HFFc6 (cell line): ENCODE data around the gene UBR7. TPM values are rescaled to one million over a fixed set of nuclear protein-coding genes. Genes with fewer than 3 reads are reported as not detected.

Experiments used
- DNase-seq: peaks from one replicate; pipeline ENCODE4 v3.0.0-alpha.2; 2018
- H3K27ac Mint-ChIP-seq: 2 replicates; pipeline ENCODE4 v1.8.0; 2020; ENCODE audit warnings: mild to moderate bottlenecking, mixed read lengths
- H3K27me3 Mint-ChIP-seq: 2 replicates; pipeline ENCODE4 v1.8.0; 2021; ENCODE audit warnings: mild to moderate bottlenecking, moderate library complexity, mixed read lengths; ENCODE audit not compliant: insufficient read depth
- H3K36me3 Mint-ChIP-seq: 2 replicates; pipeline ENCODE4 v1.8.0; 2021; ENCODE audit warnings: low read depth, mixed read lengths
- H3K4me1 Mint-ChIP-seq: 2 replicates; pipeline ENCODE4 v1.8.0; 2020; ENCODE audit warnings: low read depth, mixed read lengths
- H3K4me3 Mint-ChIP-seq: 2 replicates; pipeline ENCODE4 v1.8.0; 2020; ENCODE audit warnings: mild to moderate bottlenecking, moderate library complexity, mixed read lengths
- H3K9me3 Mint-ChIP-seq: 2 replicates; pipeline ENCODE4 v1.8.0; 2020; ENCODE audit warnings: mild to moderate bottlenecking, mixed read lengths
- total RNA-seq, 6 experiments: library from RNA; stranded (reverse); fragmentation: NEBNext Ultra II Directional; extraction: Animal tissue kit (Norgen Biotek cat#: 25700); gene quantifications; 2 replicates in 1 of 6; 3 replicates in 5 of 6; pipeline ENCODE4 v1.2.3, GENCODE V29; 2021
- TF ChIP-seq, protein P1 (sequence below): fragments of 200-600 bp; sonication (generic); IDR thresholded peaks from 2 replicates; pipeline ENCODE4 v1.5.0; 2021; ENCODE audit warnings: antibody characterized with exemption, mild to moderate bottlenecking

The UBR7 gene
- total RNA-seq, 6 experiments from 2014 or later, result 15.3 to 23.6 (median 21.8) TPM

DNA sequence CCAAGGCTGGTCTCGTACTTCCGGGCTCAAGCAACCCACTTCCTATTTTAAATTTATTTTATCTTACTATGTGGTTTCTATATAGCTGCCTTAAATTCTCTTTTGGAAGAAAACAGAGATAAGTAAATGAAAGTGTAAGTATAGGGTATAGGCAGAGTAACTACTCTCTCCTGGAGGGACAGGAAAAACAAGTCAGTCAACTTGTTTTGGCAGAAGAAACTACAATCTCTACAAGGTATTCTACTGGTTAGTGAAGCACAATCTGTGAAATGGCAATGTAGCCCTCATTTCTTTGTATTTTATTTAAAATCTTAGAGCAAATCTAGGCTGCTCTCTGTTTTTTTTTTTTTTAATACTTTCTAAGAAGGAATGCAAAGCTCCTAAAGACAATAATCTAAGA, 55.4 kb downstream of the UBR7 start:
- H3K9me3 Mint-ChIP-seq, result no peaks in the 10 kb centered on the region
- H3K27ac Mint-ChIP-seq, result no peak overlapping the region
- no peak overlapping the region for H3K4me3 Mint-ChIP-seq
- TF ChIP-seq, protein P1, sequence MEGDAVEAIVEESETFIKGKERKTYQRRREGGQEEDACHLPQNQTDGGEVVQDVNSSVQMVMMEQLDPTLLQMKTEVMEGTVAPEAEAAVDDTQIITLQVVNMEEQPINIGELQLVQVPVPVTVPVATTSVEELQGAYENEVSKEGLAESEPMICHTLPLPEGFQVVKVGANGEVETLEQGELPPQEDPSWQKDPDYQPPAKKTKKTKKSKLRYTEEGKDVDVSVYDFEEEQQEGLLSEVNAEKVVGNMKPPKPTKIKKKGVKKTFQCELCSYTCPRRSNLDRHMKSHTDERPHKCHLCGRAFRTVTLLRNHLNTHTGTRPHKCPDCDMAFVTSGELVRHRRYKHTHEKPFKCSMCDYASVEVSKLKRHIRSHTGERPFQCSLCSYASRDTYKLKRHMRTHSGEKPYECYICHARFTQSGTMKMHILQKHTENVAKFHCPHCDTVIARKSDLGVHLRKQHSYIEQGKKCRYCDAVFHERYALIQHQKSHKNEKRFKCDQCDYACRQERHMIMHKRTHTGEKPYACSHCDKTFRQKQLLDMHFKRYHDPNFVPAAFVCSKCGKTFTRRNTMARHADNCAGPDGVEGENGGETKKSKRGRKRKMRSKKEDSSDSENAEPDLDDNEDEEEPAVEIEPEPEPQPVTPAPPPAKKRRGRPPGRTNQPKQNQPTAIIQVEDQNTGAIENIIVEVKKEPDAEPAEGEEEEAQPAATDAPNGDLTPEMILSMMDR, result no peak
- DNase-seq, result no peak
- no peaks in the 10 kb centered on the region for H3K27me3 Mint-ChIP-seq
- H3K36me3 Mint-ChIP-seq, result peaks cover 17% of the 10 kb centered on the region; the same call in 1 of the 2 replicates
- peaks cover 36% of the 10 kb centered on the region for H3K4me1 Mint-ChIP-seq

DNA sequence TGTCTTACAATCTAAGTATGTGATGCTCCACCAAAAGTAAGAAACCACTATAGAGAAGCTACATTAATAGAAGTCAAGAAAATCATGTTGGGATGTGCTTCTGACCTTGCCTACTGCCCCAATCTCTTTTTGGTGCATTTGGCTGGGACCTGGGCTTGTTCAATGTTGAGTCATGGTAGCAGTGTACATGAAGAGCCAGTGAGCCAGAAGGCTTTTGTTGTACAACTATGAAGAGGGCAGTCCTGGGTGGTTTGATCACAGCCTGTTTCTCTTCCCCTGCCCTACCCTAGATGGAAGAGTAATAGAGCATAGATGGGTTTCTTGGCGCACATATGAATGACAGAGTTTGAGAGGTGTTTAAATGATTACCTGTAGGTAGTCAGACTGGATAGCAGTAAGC, 56.4 kb downstream of the UBR7 start:
- H3K4me1 Mint-ChIP-seq, result peaks cover 29% of the 10 kb centered on the region
- H3K36me3 Mint-ChIP-seq, result peaks cover 12% of the 10 kb centered on the region; the same call in 1 of the 2 replicates
- no peak overlapping the region for H3K4me3 Mint-ChIP-seq
- no peaks in the 10 kb centered on the region for H3K9me3 Mint-ChIP-seq
- TF ChIP-seq, protein P1, result no peak
- H3K27me3 Mint-ChIP-seq, result no peaks in the 10 kb centered on the region; the same call in 1 of the 2 replicates
- peak; percentile 9 for DNase-seq
- peak overlapping the region; percentile 45 for H3K27ac Mint-ChIP-seq

DNA sequence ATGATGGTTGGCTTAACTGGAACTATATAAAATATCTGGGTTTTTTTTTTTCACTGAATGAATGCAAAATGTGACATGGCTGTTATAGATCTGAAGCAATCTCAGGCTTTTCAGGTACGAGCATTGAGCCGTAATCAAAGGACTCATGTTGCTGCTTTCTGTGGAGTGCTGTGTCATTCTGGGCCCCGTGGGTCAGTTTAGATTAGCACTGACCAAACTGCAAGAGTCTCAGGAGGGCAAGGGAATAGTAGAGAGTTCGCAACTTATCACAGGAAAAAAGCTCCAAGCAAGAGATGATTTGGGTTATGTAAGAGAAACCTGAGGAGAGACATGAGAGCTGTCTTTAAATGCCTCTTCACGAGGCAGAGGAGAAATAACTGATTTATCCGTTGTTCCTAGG, 59.1 kb downstream of the UBR7 start:
- H3K9me3 Mint-ChIP-seq, result no peaks in the 10 kb centered on the region
- no peaks in the 10 kb centered on the region; the same call in none of the 2 replicates for H3K27me3 Mint-ChIP-seq

DNA sequence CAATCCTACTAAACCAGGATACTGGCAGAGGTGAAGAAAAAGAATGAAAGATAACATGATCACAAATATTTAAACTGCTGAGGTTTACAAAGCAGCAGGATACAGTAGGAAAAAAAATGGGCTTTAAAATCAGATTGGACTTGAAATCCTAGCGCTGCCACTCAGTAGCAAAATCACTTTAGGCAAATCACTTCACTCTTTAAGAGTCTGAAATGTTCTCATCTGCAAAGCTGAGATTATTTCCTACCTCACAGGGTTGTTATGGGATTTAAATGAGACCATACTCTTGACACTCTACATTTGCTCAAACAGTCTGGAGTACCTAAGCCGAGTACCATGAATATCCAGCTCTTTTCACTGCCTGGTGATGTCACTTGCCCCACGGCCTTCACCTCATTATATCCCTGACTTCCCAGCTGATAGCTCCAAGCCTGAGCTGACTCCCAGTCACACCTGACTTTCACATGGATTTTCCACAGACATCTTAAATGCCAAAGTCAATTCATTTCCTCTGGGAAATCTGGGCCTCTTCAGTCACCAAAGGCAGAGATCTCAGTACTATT, 60.2 kb downstream of the UBR7 start:
- TF ChIP-seq, protein P1, result no peak
- no peak for DNase-seq
- peaks cover 16% of the 10 kb centered on the region for H3K36me3 Mint-ChIP-seq
- H3K27ac Mint-ChIP-seq, result no peak overlapping the region
- no peaks in the 10 kb centered on the region for H3K9me3 Mint-ChIP-seq
- H3K4me3 Mint-ChIP-seq, result no peak overlapping the region
- H3K27me3 Mint-ChIP-seq, result no peaks in the 10 kb centered on the region; the same call in none of the 2 replicates
- H3K4me1 Mint-ChIP-seq, result peaks cover 33% of the 10 kb centered on the region

More for the DNA sequence above, 59.1 kb downstream of the UBR7 start:
- Mint-ChIP-seq H3K36me3 (peaks cover 16% of the 10 kb centered on the region), H3K27ac (no peak overlapping the region), H3K4me1 (peaks cover 31% of the 10 kb centered on the region), H3K4me3 (no peak overlapping the region)
- TF ChIP-seq, protein P1, result no peak
- no peak for DNase-seq

DNA sequence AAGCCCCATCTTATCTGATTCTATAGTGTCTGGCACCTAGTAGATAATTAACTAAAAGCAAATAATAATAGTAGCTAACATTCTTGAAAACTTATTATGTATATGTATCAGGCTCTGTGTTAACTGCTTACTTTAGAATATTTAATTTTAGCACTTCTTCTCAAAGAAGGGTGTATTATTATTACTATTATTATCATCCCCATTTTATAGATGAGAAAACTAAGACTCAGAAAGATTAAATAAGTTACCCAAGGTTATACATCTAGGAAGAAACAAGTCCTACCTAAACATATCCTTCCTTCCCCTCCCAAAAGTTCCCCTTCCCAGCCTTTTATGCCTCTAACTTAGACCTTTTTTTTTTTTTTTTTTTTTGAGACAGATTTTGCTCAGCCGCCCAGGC, 61.4 kb downstream of the UBR7 start:
- Mint-ChIP-seq H3K36me3 (peaks cover 13% of the 10 kb centered on the region), H3K4me3 (no peak overlapping the region), H3K4me1 (peaks cover 30% of the 10 kb centered on the region)

More for the DNA sequence above, 61.4 kb downstream of the UBR7 start:
- TF ChIP-seq, protein P1, result no peak
- no peaks in the 10 kb centered on the region; the same call in none of the 2 replicates for H3K27me3 Mint-ChIP-seq
- H3K9me3 Mint-ChIP-seq, result no peaks in the 10 kb centered on the region
- DNase-seq, result no peak
- H3K27ac Mint-ChIP-seq, result no peak overlapping the region; the same call in 1 of the 2 replicates
